Epithelial cell of esophagus (primary cell): ENCODE results near the gene VASH1.

Experiments used
- DNase-seq: peaks from one replicate; pipeline ENCODE4 v3.0.0; 2010; ENCODE audit warnings: low read depth
- H3K4me3 ChIP-seq: 2 replicates; pipeline ENCODE4 v1.5.1; 2011; ENCODE audit warnings: mild to moderate bottlenecking, low read length, control low read depth
- CTCF ChIP-seq: IDR thresholded peaks from 2 replicates; pipeline ENCODE4 v1.5.1; 2011; ENCODE audit warnings: low read depth, mild to moderate bottlenecking, low read length, control low read depth, inconsistent platforms; ENCODE audit not compliant: insufficient read depth; ENCODE audit errors: missing control alignments

The VASH1 gene

GRCh38 chr14:76810525-76810924, 49.3 kb downstream of the VASH1 start:
- TF ChIP-seq CTCF: no peak
- no peak for DNase-seq
- no peak overlapping the region for H3K4me3 ChIP-seq

DNA sequence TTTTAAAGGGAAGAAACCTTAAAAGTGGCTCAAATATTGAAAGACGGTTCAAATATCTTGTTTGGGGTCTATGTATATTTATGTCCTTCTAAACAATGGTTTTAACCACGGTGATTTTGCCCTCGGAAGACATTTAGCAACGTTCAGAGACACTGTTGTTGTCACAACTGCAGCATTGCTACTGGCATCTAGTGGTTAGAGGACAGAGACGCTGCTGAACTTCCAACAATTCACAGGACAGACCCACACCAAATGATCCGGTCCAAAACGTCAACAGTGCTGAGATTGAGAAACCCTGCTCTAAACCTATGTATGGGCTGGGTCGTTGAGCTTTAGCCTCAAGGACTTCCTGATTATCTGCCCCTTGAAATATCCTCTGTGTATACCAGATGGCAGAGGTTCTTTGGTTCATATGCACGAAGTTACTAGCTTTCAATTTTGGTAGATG, 49.7 kb downstream of the VASH1 start:
- peak; percentile 42 for DNase-seq
- H3K4me3 ChIP-seq: peak overlapping the region; percentile 76
- TF ChIP-seq CTCF: peak; percentile 63

- DNase-seq: no peak
- TF ChIP-seq CTCF: no peak
- H3K4me3 ChIP-seq: peak overlapping the region; percentile 76
Measured at GRCh38 chr14:76811561-76811960, 50.3 kb downstream of the VASH1 start.

- no peak for TF ChIP-seq CTCF
- H3K4me3 ChIP-seq: peak overlapping the region; percentile 76
- DNase-seq: peak; percentile 15
Measured at GRCh38 chr14:76812093-76812421, 50.8 kb downstream of the VASH1 start.

GRCh38 chr14:76812422-76813383, 51.4 kb downstream of the VASH1 start, which contains the start of gene ANGEL1:
TSS of gene ANGEL1 (minus strand) at chr14:76812882. CDS start at chr14:76812827, 55 bp downstream.
- peak within 1 kb of the TSS; percentile 76 for H3K4me3 ChIP-seq
- TF ChIP-seq CTCF: no peak
- peak; percentile 97 for DNase-seq

- TF ChIP-seq CTCF: no peak
- DNase-seq: no peak
- no peak overlapping the region for H3K4me3 ChIP-seq
Measured at GRCh38 chr14:76814726-76815645, 53.7 kb downstream of the VASH1 start.
